Upper lobe of left lung (tissue), 4 donors: ENCODE measurements around the gene NUP93.

Experiments
- CTCF ChIP-seq, 6 experiments: fragments of 450-650 bp in 4 of 6; fragments of 200-600 bp in 2 of 6; sonication (generic) in 2 of 6; IDR thresholded peaks; one replicate each; pipeline ENCODE4 v1.5.1; 2016 to 2019; ENCODE audit warnings: antibody characterized with exemption in 6 of 6
- POLR2A ChIP-seq, 4 donors: fragments of 450-650 bp; IDR thresholded peaks; one replicate each; pipeline ENCODE4 v1.5.1; 2016 to 2017; ENCODE audit warnings: antibody characterized with exemption in 4 of 4, mild to moderate bottlenecking in 2 of 4

- TF ChIP-seq POLR2A (IDR thresholded peaks at IDR 0.05) (no peak), CTCF (IDR thresholded peaks at IDR 0.05) (no peak)
These were observed 152.3 kb downstream of the NUP93 start for GRCh38 chr16:56882077-56882800.
